ENCODE data around the gene ELMO3.
A peak's percentile ranks its signal among the peaks of the same experiment; 100 is the strongest.

Gene ELMO3

DNA sequence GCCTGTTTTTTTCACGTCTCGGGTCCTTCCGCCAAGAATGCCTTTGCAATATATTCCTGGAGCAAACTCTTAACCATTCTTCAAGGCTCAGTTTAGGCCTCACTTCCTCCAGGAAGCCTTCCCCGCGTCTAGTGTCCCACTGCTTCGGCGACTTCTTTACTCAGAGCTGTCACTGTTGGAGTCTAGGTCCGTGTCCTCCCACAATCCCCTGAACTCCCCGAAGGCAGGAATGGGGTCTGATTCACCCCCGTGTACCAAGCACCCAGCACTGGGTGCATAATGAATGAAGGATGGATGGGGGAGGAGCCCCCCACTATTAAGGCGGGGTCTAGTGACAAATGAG, 15.7 kb upstream of the ELMO3 start:
- no peak for DNase-seq

GRCh38 chr16:67183627-67184452, 15.1 kb upstream of the ELMO3 start, which contains the start of gene MATCAP1:
TSS of gene MATCAP1 (minus strand) at chr16:67183963. CDS start at chr16:67180610, 3,353 bp downstream.
- peak; percentile 97 for DNase-seq

GRCh38 chr16:67184453-67184994, 14.4 kb upstream of the ELMO3 start:
- DNase-seq, result no peak

- DNase-seq, result peak; percentile 77
Observed at GRCh38 chr16:67184995-67185650, 13.8 kb upstream of the ELMO3 start.

- no peak for DNase-seq
Observed at GRCh38 chr16:67185651-67186134, 13.2 kb upstream of the ELMO3 start.

DNA sequence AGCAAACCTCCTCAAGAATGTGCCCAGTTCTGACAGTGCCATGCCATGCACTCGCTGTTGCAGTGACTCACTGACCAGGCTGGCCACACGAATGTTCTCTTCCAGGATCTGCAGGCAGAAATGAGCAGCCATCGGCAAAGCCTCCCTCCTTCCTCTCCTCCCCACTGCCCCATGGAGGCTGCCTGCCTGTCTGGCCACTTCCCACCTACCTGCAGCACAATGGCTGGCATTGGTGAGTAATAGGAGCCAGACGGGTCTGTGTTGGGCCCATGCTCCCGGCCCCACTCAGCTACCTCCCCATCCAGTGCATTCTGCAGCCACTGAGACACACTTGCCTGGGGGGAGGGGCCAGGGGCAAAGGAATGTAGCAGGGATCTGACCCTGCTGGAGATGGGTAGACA, 12.4 kb upstream of the ELMO3 start:
- no peak for DNase-seq

GRCh38 chr16:67187175-67187890, 11.6 kb upstream of the ELMO3 start:
- no peak for DNase-seq

DNA sequence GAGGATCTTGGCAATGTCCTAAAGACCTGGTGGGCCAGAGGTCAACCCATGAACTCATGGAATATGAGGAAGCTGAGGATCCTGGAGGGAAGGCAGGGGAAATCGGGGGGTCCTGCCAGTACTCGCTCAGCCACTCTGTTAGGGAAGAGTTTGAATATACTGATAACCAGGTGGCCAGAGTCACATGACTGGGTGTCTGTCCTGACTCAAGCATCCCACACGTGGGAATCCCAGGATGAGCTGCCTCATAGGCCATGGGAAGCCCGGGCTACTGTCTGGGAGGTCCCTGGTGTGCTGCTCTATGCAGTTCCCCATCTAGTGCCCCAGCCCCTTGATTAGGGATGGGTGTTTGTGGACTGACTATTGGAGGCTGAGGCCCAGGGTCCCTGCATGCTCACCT, 10.6 kb upstream of the ELMO3 start:
- DNase-seq, result no peak

GRCh38 chr16:67188798-67189197, 10.1 kb upstream of the ELMO3 start:
- DNase-seq, result no peak

DNA sequence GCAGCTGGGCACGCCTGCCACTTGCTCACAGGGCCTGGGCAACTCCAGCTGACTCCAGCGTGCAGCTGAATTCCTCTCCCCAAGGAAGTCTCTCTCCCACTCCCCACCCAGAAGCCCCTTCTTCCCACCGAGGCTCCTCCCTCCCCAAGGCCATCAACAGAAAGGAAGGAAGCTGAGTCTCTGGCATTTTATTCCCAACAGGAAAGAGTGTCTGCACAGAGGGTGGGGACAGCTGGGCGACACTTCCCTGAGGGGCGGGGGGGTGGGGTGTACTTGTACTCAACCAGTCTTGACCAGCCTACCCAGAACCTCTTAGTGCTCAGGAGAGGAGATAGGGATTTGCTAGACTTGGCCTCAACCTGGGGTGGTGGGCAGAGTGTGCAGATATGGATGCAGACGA, 8.9 kb upstream of the ELMO3 start, which contains the start of gene EXOC3L1:
EXOC3L1 (minus strand) TSS at position 96 of the 400 bp plus-strand sequence. CDS start 460 bp downstream, outside the sequence.
- no peak for DNase-seq

DNA sequence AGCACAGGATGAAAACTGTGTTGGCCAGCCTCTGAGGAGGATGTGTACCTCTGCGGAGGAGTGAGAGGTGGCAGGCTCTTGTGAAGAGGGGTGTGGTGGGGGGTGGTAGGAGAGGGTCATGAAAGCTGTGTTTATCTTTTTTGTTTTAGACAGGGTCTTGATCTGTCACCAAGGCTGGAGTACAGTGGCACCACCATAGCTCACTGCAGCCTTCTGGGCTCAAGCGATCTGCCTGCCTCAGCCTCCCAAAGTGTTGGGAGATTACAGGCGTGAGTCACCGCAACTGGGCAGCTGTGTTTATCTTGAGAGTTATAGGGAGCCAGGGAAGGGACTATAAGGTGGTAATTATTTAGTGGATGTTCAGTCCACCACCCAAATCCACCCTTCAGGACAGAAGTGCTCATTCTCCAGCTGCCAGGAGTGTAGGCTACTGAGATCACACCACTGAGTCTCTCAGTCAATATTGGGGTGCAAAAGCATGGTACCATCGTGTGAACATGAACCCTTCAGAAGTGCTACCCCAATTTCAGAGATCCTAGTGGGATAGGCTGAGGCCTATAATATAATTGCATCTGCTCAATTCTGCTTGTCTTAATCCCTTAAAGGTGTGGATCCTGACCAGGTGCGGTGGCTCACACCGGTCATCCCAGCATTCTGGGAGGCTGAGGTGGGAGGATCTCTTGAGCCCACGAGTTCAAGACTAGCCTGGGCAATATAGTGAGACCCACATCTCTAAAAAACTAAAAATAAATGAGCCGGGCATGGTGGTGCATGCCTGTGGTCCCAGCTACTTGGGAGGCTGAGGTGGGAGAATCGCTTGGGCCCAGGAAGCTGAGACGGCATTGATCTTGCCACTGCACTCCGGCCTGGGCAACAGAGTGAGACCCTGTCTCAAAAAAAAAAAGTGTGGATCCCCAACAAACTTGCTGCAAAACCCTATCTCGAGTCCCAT, 8.2 kb upstream of the ELMO3 start:
- no peak for DNase-seq

DNA sequence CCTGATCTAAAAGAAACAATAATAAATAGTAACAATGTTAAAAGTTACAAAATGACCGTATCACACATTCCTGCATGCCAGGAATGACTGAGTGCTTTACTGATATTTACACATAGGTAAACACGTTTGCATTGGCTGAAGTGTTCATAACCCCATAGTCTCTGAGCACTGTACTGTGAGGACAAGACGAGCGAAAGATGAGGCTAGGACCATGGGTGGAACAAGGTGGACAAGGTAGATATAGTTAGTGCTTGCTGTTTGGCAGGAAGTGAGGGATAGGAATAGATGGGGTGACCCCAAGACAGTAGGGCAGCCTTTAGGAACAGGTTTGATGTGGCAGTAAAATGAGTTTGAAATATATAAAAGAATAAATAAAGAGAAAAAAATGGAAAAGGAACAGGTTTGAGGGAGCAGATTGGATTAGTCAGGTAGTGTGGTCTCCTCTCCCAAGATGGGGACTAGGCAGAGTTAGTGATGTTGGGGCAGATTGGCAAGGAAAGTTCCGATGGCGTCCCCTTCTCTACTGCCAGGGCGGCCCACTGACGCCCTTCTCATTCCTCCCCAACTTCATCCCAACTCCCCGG, 7.4 kb upstream of the ELMO3 start:
- no peak for DNase-seq

- DNase-seq, result peak; percentile 88
Observed at GRCh38 chr16:67191995-67192681, 6.8 kb upstream of the ELMO3 start, which contains the start of gene E2F4. TSS of gene E2F4 (plus strand) at chr16:67192155. CDS start at chr16:67192228, 73 bp downstream.

DNA sequence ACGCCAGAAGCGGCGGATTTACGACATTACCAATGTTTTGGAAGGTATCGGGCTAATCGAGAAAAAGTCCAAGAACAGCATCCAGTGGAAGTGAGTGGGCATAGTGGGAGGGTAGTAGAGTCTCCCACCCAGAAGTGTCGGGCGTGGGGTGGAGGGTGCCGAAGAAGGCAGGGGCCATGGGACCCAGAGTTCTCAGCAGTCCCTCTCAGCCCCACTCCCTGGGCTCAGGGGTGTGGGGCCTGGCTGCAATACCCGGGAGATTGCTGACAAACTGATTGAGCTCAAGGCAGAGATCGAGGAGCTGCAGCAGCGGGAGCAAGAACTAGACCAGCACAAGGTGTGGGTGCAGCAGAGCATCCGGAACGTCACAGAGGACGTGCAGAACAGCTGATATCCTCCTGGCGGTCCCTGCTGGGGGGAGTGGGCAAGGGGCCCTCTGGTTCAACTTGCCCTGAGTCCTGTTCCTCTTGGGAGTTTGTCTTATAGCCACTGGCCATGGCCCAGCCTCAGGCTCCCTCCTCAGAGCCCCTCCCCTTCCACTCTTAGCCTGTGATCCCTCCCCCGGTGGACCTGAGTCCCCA, 6.1 kb upstream of the ELMO3 start:
- DNase-seq, result no peak

DNA sequence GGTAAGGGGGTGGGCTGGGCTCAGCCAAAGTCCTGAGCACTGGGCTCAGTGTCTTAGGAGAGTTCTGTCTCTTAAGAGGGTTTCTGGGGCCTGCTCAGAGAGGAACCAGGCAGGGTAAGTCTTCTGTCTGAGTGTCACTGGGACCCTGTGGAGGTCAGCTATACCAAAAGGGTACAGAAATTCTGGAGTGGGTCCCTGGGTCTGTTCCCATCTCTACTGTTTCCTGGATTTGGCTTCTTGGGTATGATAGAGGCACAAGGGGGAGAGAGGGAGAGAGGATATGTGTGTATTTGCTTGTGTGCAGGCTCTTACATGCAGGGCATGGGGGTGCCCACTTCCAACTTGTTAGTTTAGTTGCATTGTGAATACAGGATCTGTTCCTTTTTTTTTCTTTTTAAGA, 5.4 kb upstream of the ELMO3 start:
- DNase-seq, result no peak

- no peak for DNase-seq
Observed at GRCh38 chr16:67194260-67194659, 4.7 kb upstream of the ELMO3 start.

DNA sequence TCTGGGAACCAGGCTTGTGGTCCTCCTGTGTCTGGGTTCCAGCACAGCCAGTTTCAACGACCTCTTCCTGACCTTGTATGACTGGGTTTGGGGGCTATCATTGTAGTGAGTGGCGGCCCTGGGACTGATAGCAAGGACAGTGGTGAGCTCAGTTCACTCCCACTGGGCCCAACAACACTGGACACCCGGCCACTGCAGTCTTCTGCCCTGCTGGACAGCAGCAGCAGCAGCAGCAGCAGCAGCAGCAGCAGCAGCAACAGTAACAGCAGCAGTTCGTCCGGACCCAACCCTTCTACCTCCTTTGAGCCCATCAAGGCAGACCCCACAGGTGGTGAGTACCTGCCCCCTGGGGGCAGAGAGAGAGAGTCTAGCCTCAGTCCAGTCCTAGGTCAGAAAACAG, 3.3 kb upstream of the ELMO3 start:
- DNase-seq, result no peak

DNA sequence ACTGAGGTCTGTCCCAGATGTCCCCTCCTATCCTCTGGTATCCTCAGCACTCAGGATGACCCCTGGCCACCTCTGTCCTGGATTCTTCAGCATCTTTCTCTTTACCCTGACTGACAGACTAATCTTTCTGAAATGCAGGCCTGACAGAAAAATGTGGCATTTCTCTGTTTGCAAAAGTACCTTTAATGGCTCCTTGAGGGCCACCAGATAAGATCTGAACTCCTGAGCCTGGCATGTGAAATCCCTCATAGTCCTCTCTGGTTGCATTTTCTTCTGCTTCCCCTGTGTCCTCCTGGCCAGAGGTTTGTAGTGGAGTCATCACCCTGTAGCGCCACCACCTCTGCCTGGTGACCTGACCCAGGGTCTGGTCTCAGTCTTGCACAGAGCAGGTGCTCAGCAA, 2.0 kb upstream of the ELMO3 start:
- no peak for DNase-seq

DNA sequence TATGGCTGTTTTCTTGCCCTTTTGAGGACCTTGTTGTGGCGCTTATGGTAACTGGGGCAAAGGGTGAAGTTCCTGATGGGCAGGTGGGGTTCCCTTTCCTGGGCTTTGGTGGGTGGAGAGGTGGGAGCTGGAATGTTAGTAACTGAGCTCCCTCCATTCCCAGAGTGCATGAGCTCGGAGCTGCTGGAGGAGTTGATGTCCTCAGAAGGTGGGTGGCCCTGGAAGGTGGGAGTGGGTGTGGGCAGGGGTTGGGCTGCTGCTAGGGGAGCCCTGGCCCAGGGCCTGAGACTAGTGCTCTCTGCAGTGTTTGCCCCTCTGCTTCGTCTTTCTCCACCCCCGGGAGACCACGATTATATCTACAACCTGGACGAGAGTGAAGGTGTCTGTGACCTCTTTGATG, 1.2 kb upstream of the ELMO3 start:
- DNase-seq, result no peak

DNA sequence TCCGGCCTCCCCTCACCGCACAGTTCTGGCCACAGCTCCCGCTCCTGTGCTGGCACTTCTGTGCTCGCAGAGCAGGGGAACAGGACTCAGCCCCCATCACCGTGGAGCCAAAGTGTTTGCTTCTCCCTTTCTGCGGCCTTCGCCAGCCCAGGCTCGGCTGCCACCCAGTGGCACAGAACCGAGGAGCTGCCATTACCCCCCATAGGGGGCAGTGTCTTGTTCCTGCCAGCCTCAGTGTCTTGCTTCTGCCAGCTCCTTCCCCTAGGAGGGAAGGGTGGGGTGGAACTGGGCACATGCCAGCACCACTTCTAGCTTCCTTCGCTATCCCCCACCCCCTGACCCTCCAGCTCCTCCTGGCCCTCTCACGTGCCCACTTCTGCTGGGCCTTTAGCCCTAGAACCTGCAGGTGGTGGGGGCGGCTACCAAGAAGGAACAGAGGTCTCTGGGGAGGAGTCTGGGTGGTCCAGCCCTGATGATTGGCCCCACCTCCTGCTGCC, 645 bp upstream of the ELMO3 start:
- peak; percentile 40 for DNase-seq

Measured in MV-4-11 (cell line).